Measurements from ENCODE around the gene NAAA.
"Not testable (repeated sequence)": the region's sequence is repeated elsewhere in the genome, so short reads cannot be mapped to it uniquely, and the experiment has no call there.

NAAA gene

DNA sequence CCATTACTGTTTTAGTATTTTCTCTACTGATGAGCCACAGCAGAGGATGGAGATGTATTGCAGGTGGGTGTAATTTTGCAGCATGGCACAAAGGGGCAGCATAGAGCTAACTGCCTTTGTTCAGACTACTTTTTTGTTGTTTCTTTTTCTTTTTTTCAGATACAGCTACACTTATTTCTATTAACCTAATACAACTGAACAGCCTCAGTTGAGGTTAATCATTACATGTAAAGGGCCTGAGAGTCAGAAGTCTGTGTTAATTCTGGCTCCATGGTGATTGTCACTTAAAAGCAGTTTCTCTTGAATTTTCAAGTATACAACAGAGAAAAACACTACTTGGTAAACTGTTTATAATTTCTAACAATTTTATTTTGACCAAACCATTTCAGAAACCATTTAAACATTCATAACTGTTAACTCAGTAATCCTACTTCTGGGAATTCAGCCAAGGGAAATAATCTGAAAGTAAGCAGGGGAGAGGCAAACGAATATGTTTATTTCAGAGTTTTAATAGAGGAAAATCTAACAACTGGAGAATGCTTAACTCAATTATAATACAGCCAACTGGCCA is 24.6 kb downstream of the NAAA start:
- peak; percentile 20 for DNase-seq

DNA sequence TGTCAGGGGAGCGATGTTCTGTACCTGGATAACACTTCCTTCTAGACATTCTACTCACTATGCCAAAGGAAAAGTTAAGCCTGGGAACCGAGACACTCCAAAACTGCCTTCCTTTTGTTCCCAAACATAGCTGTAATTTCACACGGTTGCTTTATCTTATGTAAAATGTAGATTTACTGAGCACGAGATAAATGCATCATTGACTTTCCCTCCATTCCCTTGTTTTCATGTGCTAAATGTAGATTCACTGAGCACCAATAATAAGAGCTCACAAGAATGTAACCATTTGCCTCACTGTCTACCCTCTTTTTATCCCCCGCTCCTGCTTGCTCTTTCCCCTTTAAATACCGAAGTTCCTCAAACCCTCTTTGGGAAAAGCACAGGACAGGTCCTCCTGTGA is 27.8 kb downstream of the NAAA start:
- no peak for DNase-seq

DNA sequence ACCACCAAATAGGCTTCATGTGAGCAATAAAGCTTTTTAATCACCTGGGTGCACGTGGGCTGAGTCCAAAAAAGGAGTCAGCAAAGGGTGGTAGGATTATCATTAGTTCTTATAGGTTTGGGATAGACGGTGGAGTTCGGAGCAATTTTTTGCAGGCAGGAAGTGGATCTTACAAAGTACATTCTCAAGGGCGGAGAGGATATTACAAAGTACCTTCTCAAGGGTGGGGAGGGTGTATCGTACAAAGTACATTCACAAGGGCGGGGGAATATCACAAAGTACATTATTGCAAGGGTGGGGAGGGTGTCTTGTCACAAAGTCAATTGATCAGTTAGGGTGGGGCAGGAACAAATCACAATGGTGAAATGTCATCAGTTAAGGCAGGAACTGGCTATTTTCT is 30.0 kb downstream of the NAAA start:
- not testable (repeated sequence) for DNase-seq

DNA sequence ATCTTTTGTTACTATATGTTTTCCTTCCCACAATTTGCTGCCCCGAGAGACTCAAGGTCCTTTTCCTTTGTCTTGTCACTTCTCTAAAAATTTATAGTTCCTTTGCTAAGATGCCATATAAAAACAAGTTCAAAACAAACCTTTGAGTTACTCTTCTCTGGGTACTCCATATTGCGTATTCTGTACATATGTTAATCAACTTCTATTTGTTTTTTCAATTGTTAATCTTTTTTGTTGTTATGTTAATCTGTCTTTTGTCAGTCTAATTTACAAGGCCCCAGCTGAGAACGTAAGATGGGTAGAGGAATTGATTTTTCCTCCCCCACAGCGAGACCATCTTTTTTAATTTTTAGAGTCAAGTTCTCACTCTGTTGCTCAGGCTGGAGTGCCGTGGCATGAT is 31.4 kb downstream of the NAAA start:
- no peak for DNase-seq

DNA sequence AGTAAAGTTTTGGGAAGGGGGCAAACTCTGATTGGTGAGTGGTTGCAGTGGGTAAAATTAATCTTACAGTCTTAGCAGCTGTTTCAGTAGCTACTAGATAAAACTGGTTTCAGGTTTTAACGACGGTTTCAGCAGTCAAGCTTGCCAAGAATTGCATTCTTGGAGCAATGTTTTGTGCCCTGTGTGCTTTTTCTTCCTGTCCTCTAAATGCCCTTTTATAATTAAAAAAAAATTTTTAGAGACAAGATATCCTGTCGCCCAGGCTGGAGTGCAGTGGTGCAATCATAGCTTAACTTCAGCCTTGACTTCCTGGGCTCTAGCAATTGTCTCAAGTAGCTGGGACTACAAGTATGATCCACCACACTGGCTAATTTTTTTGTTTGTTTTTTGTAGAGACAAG is 32.3 kb downstream of the NAAA start:
- DNase-seq = no peak

DNA sequence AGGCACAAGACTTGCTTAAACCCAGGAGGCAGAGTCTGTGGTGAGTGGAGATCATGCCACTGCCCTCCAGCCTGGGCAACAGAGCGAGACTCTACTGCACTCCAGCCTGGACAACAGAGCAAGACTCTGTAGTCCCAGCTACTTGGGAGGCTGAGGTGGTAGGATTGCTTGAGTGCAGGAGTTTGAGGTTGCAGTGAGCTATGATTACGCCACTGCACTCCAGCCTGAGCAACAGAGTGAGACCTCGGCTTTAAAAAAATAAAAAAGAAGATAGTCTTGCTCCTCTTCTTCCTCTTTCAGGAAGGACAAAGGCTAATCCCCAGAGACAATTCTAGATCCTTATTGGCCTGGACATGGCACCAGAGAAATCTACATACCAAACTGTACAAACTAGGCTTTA is 32.8 kb downstream of the NAAA start:
- DNase-seq = no peak

DNA sequence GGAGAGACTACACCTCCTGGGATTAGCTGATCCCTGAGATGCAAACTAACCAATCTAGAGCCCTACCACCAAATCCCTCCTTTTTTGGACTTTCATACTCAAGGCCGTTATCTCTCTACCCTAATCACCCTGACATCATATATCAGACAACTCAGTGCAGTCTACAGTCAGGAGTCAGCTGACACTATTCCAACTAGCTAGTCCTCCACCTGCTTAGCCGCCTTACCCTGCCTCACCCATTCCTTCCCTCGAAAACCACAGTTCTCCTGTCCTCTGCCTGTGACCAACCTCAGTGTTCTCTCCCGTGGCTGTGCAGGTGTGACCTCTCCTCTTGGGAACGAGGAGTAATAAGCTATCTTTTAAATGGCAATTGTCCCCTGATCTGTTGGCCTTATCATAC is 36.7 kb downstream of the NAAA start:
- DNase-seq = no peak

DNA sequence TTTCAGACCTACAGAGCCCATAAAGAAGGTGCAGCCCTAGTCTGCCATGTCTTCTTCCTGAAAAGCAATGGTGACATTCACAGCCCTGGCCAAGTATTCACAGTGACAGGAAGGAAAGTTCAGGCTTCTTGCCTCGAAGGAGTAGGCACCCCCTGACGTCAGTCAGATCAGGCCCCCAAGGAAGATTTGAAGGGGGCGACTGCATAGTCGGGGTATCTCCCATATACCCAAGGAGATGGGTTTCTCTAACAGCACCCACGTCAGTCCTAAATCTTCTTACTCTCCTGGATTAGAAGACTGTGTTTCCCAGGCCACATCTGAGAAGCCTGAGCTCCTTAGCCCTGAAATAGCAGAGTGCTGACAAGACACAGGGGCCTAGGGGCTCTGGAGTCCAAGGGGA is 38.5 kb downstream of the NAAA start, which contains the start of gene PPEF2:
Gene PPEF2, minus strand, starts transcription at position 101 of the 400 bp plus-strand sequence. CDS start 6,127 bp downstream, outside the sequence.
- no peak for DNase-seq

DNA sequence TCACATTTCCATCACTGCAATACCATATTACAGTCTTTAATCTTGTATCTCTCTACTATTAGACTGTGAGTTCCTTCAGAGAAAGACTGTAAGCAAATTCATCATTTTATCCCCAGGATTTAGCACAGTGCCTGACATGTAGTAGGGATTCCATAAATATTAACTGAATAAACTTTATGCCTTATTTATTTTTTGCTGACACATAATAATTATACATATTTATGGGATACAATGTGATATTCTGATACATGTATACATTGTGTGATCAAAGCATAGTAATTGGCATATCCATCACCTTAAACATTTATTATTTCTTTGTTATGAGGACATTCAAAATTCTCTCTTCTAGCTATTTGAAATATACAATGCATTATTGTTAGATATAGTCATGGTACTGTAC is 42.3 kb downstream of the NAAA start:
- no peak for DNase-seq

DNA sequence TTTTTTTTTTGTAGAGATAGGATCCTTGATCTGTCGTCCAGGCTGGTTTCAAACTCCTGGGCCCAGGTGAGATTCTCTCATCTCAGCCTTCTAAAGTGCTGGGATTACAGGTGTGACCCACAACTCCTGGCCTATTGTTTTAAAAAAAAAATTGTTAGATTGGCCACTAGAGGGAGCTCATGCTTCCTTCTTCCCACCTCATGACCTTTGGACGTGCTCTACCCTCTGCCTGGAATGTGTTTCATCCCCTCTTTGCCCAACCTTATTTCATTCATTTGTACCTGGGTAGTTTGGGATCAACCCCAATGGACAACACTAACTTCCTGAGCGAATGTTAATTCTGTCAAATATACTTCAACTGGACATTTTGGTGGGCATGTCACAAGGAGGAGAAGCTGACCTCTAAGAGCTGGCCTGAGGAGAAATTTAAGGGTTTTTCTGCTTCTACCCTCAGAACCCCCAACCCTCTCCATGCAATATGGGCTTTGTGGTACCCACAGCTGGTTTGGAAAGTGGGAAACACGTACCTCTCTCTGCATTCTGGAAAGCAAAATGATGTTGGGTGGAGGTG is 45.0 kb downstream of the NAAA start:
- peak; percentile 7 for DNase-seq

DNA sequence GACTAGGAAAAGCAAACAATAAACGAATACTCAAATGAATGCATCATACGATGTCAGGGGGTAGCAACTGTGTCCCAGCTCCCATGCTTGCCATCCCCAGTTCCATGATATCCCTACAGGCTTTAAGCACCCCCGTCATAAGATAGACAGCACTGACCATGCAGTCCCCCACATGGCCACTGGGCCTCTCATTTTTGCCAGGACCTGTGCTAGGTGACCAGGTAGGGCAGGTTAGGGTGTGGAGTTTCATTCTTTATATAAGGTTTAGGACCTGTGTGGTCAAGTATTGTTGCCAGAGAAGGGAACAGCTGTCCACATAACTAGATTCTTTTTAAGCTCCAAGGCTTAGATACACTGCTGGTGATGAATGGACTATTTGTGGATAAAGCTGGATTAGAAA is 48.3 kb downstream of the NAAA start:
- no peak for DNase-seq

DNA sequence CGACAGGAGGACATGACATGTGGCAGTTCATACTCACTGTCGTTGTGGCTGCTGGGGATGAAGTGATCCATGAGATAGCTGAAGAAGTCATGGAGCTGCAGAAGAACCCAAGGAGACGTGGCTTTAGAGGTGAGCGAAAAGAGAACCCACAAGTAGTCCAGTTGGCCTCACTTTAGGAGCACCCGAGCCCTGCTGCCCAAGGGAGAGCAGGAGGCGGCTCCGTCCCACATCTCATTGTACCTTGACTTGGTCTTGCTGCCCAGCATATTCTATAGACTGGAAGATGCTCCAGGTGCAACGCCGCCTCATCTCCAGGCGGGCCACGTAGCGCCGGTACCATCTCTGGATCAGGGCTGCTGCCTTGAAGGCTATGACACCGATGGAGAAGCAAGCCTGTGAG is 49.2 kb downstream of the NAAA start:
- DNase-seq = no peak

DNA sequence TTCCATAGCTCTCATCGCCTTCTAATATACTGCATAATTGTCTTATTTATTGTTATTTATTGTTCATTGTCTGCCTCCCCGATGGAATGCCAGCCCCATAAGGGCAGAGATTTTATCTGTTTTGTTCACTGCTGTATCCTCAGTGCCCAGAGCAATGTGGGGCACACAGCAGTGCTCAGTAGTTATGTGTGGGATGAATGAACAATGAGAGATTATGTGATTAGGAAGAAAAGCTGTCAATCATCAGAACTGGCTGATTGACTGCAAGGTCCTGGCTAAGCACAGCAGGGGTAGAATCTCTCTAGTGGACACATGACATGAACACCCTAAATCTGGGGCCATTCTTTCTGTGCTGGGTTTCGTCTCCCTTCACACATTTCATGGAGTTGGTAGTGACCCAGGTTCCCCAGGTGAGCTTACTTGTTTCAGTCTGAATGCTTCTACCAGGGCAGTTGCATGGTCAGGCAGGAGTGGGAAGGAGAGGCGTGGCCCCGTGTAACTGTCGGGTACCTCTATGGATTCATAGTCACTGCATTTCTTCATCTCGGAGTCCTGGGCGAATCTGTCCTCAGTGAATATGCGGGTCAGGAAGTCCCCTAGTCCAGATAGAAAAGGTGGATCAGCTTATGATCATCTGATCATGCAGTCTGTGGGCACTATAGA is 51.1 kb downstream of the NAAA start:
- no peak for DNase-seq

DNA sequence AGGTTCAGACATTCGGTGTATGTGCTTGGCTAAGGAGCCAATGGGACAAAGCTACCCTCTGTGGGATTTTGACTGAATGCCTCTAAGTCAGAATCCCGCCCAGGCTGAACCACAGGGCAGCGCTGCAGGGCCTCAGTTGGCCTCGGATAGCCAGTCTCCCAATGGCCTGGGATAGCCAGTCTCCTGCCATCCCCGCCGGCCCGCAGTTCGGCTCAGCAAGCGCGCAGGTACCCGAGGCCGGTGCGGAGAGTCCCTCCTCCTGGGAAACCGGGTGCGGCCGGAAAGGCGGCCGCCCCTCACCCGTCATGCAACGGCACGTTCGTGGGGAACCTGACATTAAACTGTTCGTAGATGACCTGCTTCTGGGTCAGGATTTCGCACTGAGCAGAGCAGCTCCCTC is 54.7 kb downstream of the NAAA start:
- no peak for DNase-seq

DNA sequence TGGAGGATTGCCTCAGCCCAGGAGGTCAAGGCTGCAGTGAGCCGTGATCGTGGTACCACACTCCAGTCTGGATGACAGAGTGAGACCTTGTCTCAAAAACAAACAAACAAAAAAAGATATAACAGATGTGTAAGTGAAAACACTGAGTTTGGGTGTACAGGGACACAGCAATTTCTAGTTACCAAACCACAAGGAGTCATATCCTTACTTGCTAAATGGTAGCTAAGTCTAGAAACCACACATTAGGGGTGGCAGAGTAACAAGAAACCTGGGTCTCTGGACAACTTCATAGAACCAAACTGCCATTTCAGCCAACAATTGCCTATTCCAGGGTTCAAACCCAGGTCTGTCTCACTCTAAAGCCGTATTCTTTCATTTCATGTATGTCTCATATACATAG is 59.3 kb downstream of the NAAA start:
- DNase-seq = no peak

DNA sequence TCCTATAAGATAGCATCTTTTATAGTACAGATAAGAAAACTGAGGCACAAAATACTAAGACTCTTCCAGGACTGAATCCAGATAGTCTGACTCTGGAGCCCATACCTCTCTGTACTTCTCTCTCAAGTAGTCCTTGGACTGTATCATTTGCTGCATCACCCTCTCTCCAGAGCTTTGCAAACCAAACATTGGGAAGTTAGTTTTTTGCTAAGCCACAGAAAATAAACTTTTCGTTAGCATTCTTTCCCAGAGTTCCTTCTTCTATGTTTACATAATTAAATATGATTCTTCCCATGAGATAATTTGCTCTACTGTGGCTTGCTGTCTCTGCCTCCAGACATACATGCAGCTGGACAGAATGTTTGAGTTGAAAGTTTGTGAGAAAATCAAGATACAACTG is 60.5 kb downstream of the NAAA start:
- DNase-seq = no peak

DNA sequence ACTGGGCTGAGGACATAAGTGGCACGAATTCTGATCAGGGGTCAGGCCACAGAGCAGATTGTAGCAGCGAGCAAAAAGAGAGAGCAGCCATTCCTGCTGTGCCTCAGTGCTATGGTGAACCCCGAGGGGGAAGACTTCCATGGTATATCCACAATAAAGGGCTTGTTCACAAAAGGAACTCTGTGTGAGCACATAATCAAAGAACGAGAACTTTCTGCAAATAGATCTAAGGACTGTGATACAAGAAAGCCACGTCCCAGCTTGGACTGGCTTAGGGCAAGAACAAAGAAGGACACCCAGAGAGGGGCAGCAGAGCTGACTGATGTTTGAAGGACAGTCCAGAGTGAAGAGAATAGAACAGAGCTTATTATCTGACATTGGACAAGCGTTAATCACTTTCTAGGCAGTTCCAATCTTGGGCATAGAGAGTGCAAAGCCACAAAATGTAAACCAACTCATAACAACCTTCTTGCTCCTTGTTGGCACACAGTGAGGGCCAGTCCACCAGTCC is 62.5 kb downstream of the NAAA start:
- no peak for DNase-seq

DNA sequence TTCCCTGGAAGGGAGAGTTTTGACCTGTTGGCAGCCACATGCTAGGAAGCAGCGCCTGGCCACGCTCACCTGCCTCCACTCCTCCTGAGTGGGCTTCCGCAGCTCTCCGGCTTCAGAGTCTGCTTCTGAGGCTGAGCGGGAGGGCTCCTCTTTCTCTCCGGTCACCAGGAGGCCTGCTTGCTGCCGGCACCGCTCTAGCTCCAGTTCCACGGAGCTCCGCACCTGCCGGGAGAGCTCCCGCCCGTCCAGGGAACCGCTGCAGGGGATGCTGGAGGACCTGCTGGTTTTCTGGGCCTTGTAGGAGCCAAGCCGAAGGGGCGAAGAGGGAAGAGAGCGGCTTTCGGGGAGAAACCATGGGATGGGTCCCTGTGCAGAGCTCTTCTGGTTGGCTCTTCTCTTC is 64.6 kb downstream of the NAAA start:
- no peak for DNase-seq

DNA sequence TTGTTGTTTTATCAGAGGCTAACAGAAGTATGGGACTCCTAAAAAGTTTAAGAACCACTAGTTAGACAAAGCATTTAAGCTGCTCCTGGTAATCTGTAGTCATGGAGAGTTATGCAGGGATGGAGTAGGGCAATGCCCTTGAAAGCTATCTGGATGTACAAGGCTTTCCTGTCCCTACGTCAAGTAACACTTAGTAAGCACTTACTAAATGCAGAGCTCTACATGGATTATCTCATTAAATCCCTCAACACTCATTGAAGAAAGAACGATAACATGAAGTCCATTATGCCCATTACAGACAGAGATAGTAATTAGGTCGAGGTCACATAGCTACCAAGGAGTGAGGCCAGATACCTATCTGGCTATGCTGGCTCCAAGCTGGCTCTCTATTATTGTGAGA is 71.7 kb downstream of the NAAA start:
- no peak for DNase-seq

DNA sequence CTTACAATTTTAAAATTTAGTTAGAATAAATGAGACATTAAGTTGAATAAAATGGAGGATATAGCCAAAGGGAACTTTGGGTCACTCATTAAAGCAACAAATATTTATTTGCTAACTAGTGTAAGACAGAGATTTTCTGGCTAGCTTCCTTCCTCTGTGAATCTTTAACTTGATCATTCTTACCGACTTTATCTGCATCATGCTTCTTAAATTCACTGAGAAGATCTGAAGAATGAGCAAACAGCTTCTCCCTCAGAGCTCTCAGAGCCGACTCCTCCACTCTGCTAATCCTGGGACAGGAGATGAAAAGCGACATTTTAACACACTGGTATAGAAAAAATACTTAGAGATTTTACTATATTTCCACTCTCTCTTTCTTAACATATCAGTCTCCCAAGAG is 73.7 kb downstream of the NAAA start:
- no peak for DNase-seq

All from activated CD4-positive, alpha-beta T cell treated with anti-CD3 and anti-CD28 coated beads for 48 hours (primary cell).